Measurements from ENCODE around the gene KNCN.

KNCN gene

GRCh38 chr1:46517932-46518498 is 33.4 kb downstream of the KNCN start:
- Mint-ChIP-seq H3K4me1 (peaks cover 0 to 4% of the 10 kb centered on the region in 2 donors), H3K4me3 (no peak overlapping the region), H3K27me3 (peaks cover 44 to 53% of the 10 kb centered on the region in 2 donors), H3K9me3 (no peaks in the 10 kb centered on the region), H3K36me3 (no peaks in the 10 kb centered on the region), H3K27ac (no peak overlapping the region)
- DNase-seq (no peak), ATAC-seq (replicated peaks) (no peak)

GRCh38 chr1:46517010-46517600 is 34.3 kb downstream of the KNCN start:
- no peaks in the 10 kb centered on the region for H3K9me3 Mint-ChIP-seq
- DNase-seq = no peak
- H3K27me3 Mint-ChIP-seq = peaks cover 52 to 55% of the 10 kb centered on the region in 2 donors

DNA sequence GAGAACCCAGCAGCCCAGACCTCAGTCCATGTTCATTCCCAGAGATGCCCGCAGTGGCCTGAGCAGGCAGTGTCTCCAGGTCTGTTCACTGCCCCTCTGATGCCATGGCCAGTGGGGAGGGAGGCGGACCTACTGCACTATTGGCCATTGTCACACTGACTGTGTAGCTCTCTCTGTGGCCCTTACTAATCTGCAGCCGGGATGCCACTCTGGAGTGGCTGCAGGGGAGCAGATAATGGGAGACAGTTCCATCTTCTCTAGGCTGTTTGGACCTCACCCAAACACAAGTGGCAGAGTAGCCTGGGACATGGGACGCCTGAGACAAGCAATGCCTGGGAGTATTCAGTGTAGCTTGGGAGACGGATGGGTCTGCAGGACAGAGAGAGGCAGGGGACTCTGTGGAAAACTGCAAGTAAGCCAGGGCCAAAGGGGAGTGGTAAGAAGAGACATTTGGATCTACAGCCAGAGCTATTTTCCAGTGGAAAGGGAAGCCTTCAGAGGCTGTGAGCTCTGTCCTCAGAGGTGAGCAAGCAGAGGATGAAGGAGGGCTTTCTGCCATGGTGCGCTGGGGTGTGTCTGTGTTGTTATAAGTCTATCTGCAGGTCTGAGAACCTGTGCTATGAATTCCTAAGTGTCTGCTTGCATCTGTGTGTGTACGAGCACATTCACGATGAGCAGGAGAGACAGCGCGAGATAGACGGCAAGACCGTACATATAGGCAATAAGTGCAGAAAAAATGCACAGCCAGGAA is 35.1 kb downstream of the KNCN start:
- H3K27ac Mint-ChIP-seq = no peak overlapping the region
- no peak for DNase-seq
- H3K4me1 Mint-ChIP-seq = no peaks in the 10 kb centered on the region
- H3K27me3 Mint-ChIP-seq = peaks cover 52 to 54% of the 10 kb centered on the region in 2 donors
- ATAC-seq (replicated peaks) = no peak
- no peaks in the 10 kb centered on the region for H3K36me3 Mint-ChIP-seq
- H3K9me3 Mint-ChIP-seq = no peaks in the 10 kb centered on the region
- no peak overlapping the region for H3K4me3 Mint-ChIP-seq

More at GRCh38 chr1:46517010-46517600, 34.3 kb downstream of the KNCN start:
- H3K4me3 Mint-ChIP-seq = no peak overlapping the region
- ATAC-seq (replicated peaks) = no peak
- no peaks in the 10 kb centered on the region for H3K36me3 Mint-ChIP-seq
- no peak overlapping the region for H3K27ac Mint-ChIP-seq
- H3K4me1 Mint-ChIP-seq = no peaks in the 10 kb centered on the region

- Mint-ChIP-seq H3K36me3 (no peaks in the 10 kb centered on the region), H3K4me3 (no peak overlapping the region), H3K27ac (no peak overlapping the region), H3K9me3 (no peaks in the 10 kb centered on the region), H3K4me1 (no peaks in the 10 kb centered on the region), H3K27me3 (peaks cover 50 to 54% of the 10 kb centered on the region in 2 donors)
- DNase-seq (no peak), ATAC-seq (replicated peaks) (no peak)
Observed at GRCh38 chr1:46515576-46515975, 35.9 kb downstream of the KNCN start.

GRCh38 chr1:46513536-46513935 is 37.9 kb downstream of the KNCN start:
- Mint-ChIP-seq H3K27me3 (peaks cover 38 to 48% of the 10 kb centered on the region in 2 donors), H3K4me3 (no peak overlapping the region), H3K36me3 (no peaks in the 10 kb centered on the region), H3K4me1 (no peaks in the 10 kb centered on the region), H3K9me3 (no peaks in the 10 kb centered on the region), H3K27ac (no peak overlapping the region)
- ATAC-seq (replicated peaks) (no peak), DNase-seq (no peak)

GRCh38 chr1:46512792-46513190 is 38.7 kb downstream of the KNCN start:
- Mint-ChIP-seq H3K9me3 (no peaks in the 10 kb centered on the region), H3K4me1 (no peaks in the 10 kb centered on the region), H3K27ac (no peak overlapping the region), H3K27me3 (peaks cover 36 to 44% of the 10 kb centered on the region in 2 donors), H3K36me3 (no peaks in the 10 kb centered on the region), H3K4me3 (no peak overlapping the region)
- DNase-seq = no peak
- no peak for ATAC-seq (replicated peaks)

GRCh38 chr1:46512135-46512791 is 39.2 kb downstream of the KNCN start:
- Mint-ChIP-seq H3K27me3 (peaks cover 33 to 43% of the 10 kb centered on the region in 2 donors), H3K36me3 (no peaks in the 10 kb centered on the region), H3K27ac (no peak overlapping the region), H3K4me3 (no peak overlapping the region), H3K9me3 (no peaks in the 10 kb centered on the region), H3K4me1 (no peaks in the 10 kb centered on the region)
- no peak for DNase-seq
- ATAC-seq (replicated peaks) = no peak

DNA sequence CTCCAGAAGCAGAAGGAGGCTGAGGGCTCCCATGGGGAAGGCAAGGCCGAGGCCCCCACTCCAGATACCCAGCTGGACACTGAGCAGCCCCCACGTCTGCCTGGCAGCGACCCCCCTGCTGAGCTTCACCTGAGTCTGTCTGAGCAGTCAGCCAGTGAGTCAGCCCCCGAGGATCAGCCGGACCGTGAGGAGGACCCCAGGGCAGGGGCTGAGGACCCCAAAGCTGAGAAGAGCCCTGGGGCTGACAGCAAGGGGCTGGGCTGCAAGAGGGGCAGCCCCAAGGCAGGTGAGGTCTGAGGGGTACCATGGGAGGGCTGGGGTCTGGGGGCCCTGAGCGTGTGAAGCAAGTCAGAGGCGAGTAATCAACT is 40.5 kb downstream of the KNCN start:
- DNase-seq = no peak
- H3K27me3 Mint-ChIP-seq = peaks cover 28 to 47% of the 10 kb centered on the region in 2 donors
- no peak overlapping the region for H3K27ac Mint-ChIP-seq
- H3K4me1 Mint-ChIP-seq = no peaks in the 10 kb centered on the region
- H3K4me3 Mint-ChIP-seq = no peak overlapping the region
- no peaks in the 10 kb centered on the region for H3K9me3 Mint-ChIP-seq
- no peaks in the 10 kb centered on the region for H3K36me3 Mint-ChIP-seq
- no peak for ATAC-seq (replicated peaks)

DNA sequence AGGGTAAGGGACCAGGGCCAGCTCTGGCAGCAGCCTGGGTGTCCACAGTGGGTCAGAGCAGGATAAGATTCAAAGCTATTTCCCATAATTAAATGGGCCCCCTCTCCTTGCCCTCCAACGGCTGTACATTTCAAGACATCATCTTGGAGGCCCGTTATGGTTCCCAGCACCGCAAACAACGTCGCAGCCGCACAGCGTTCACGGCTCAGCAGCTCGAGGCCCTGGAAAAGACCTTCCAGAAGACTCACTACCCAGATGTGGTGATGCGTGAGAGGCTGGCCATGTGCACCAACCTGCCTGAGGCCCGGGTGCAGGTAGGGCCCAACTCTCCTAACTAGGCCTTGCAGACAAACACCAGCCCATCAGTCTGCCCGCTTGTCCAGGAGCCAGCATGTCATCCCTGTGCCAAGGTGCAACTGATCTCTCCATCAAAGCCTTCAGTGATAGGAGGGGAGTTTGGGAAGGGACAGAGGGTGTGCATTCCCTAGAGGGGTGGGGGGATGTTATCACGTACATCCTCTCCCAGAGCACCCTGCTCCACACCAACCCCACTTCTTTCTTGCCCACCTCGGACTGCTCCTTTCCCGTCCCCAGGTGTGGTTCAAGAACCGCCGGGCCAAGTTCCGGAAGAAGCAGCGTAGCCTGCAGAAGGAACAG is 41.0 kb downstream of the KNCN start:
- Mint-ChIP-seq H3K4me1 (no peaks in the 10 kb centered on the region), H3K36me3 (no peaks in the 10 kb centered on the region), H3K4me3 (no peak overlapping the region), H3K27me3 (peaks cover 27 to 44% of the 10 kb centered on the region in 2 donors), H3K27ac (no peak overlapping the region), H3K9me3 (no peaks in the 10 kb centered on the region)
- ATAC-seq (replicated peaks) (no peak), DNase-seq (no peak)

DNA sequence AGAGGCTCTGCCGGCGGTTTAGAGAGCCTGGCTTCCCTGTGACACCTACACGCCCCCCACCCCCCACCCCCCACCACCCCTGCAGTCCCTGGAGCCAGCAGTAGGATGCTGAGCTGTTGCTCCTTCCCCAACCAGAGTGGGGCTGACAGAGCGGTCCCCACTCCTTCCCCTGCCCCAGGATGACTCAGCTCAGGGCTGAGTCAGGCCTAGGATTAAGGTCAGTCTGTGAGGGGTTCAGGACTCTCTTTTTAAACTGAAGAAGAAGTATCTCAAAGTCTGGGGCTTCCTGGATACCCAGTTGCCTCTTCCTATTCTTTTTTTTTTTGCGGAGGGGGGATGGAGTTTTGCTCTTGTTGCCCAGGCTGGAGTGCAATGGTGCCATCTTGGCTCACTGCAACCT is 42.7 kb downstream of the KNCN start:
- no peak for ATAC-seq (replicated peaks)

GRCh38 chr1:46506470-46507219 is 44.8 kb downstream of the KNCN start:
- ATAC-seq (replicated peaks) (no peak), DNase-seq (no peak)
- Mint-ChIP-seq H3K36me3 (no peaks in the 10 kb centered on the region), H3K9me3 (no peaks in the 10 kb centered on the region), H3K27ac (no peak overlapping the region), H3K4me1 (no peaks in the 10 kb centered on the region), H3K27me3 (peaks cover 31 to 41% of the 10 kb centered on the region in 2 donors), H3K4me3 (no peak overlapping the region)

More for the DNA sequence above, 42.7 kb downstream of the KNCN start:
- Mint-ChIP-seq H3K4me1 (no peaks in the 10 kb centered on the region), H3K4me3 (no peak overlapping the region), H3K36me3 (no peaks in the 10 kb centered on the region), H3K27ac (no peak overlapping the region), H3K9me3 (no peaks in the 10 kb centered on the region), H3K27me3 (peaks cover 23 to 37% of the 10 kb centered on the region in 2 donors)
- DNase-seq = no peak

- DNase-seq (no peak), ATAC-seq (replicated peaks) (no peak)
- no peaks in the 10 kb centered on the region for H3K9me3 Mint-ChIP-seq
- no peaks in the 10 kb centered on the region for H3K4me1 Mint-ChIP-seq
- no peak overlapping the region for H3K27ac Mint-ChIP-seq
- H3K4me3 Mint-ChIP-seq = no peak overlapping the region
- no peaks in the 10 kb centered on the region for H3K36me3 Mint-ChIP-seq
- H3K27me3 Mint-ChIP-seq = peaks cover 43 to 60% of the 10 kb centered on the region in 2 donors
Observed at GRCh38 chr1:46503421-46503820, 48.0 kb downstream of the KNCN start.

- Mint-ChIP-seq H3K4me1 (no peaks in the 10 kb centered on the region), H3K27me3 (peaks cover 42 to 58% of the 10 kb centered on the region in 2 donors), H3K36me3 (no peaks in the 10 kb centered on the region), H3K4me3 (no peak overlapping the region), H3K9me3 (no peaks in the 10 kb centered on the region), H3K27ac (no peak overlapping the region)
- DNase-seq (no peak), ATAC-seq (replicated peaks) (no peak)
Observed at GRCh38 chr1:46501528-46501927, 49.9 kb downstream of the KNCN start.

- Mint-ChIP-seq H3K27ac (no peak overlapping the region), H3K4me1 (peaks cover 0 to 1% of the 10 kb centered on the region in 2 donors), H3K9me3 (no peaks in the 10 kb centered on the region), H3K36me3 (no peaks in the 10 kb centered on the region), H3K27me3 (peaks cover 63 to 80% of the 10 kb centered on the region in 2 donors), H3K4me3 (no peak overlapping the region)
- ATAC-seq (replicated peaks) (no peak), DNase-seq (no peak)
Observed at GRCh38 chr1:46497665-46498064, 53.8 kb downstream of the KNCN start.

Measured in stimulated activated naive B cell treated with anti-CD40 and anti-IgM and Interleukin-4, amounts not matched to agents 10 μg/mL and 1 μg/mL and 100 μg/mL, for 72 hours (primary cell).